Measurements from ENCODE around the gene MRPL53.

Gene MRPL53

DNA sequence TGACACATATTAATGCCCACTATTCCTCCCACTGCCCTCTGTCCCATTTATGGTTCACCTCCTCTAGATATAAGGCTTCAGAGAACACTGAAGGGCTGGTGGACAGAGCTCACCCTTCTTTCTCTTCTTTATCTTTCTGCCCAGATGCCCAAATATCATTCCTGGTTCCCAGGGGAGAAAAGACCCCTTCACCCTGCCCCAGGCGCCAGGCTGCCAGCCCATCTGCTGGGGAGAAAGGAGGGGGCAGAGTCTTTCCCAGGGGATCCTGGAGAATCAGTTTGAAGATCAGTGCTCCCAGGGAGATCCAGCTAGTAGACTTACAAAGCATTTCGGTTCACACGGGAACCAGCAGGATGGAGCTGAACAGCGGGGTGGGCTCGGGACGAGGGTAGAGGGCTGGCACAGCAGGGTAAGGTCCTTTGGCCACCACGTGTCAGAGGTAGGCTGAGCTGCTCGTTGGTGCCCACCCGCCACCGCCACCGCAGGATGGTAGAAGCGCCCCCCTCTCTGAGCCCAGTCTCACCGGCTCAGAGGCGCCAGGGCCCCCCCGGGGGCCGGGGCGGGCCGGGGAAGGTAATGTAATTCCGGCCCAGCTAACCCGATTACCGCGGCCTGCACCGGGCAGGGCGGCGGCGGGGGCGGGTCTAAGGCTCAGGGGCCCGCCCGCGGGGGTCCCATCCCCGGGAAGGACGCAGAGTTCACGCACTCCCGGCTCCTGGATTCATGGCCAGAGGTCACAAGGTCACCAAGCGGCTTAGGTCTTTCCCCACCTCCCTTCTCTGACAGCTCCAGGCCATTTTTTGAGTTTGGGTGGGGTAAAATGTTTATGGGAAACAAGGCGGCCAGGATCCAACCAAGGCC is 40.5 kb upstream of the MRPL53 start:
- DNase-seq (ENCODE audit: extremely low read depth, low read depth) = no peak
- TF ChIP-seq, protein P1, sequence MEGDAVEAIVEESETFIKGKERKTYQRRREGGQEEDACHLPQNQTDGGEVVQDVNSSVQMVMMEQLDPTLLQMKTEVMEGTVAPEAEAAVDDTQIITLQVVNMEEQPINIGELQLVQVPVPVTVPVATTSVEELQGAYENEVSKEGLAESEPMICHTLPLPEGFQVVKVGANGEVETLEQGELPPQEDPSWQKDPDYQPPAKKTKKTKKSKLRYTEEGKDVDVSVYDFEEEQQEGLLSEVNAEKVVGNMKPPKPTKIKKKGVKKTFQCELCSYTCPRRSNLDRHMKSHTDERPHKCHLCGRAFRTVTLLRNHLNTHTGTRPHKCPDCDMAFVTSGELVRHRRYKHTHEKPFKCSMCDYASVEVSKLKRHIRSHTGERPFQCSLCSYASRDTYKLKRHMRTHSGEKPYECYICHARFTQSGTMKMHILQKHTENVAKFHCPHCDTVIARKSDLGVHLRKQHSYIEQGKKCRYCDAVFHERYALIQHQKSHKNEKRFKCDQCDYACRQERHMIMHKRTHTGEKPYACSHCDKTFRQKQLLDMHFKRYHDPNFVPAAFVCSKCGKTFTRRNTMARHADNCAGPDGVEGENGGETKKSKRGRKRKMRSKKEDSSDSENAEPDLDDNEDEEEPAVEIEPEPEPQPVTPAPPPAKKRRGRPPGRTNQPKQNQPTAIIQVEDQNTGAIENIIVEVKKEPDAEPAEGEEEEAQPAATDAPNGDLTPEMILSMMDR (IDR thresholded peaks at IDR 0.05; ENCODE audit: low read depth, low read length) = no peak

- no peak for DNase-seq (ENCODE audit: extremely low read depth, low read depth)
- TF ChIP-seq, protein P1 (IDR thresholded peaks at IDR 0.05; ENCODE audit: low read depth, low read length) = no peak
Observed at GRCh38 chr2:74511104-74511989, 38.9 kb upstream of the MRPL53 start.

- DNase-seq (ENCODE audit: extremely low read depth, low read depth) = no peak
- TF ChIP-seq, protein P1 (IDR thresholded peaks at IDR 0.05; ENCODE audit: low read depth, low read length) = no peak
Observed at GRCh38 chr2:74510272-74510671, 37.8 kb upstream of the MRPL53 start.

- DNase-seq (ENCODE audit: extremely low read depth, low read depth) = no peak
- TF ChIP-seq, protein P1 (IDR thresholded peaks at IDR 0.05; ENCODE audit: low read depth, low read length) = no peak
Observed at GRCh38 chr2:74507926-74508520, 35.5 kb upstream of the MRPL53 start.

DNA sequence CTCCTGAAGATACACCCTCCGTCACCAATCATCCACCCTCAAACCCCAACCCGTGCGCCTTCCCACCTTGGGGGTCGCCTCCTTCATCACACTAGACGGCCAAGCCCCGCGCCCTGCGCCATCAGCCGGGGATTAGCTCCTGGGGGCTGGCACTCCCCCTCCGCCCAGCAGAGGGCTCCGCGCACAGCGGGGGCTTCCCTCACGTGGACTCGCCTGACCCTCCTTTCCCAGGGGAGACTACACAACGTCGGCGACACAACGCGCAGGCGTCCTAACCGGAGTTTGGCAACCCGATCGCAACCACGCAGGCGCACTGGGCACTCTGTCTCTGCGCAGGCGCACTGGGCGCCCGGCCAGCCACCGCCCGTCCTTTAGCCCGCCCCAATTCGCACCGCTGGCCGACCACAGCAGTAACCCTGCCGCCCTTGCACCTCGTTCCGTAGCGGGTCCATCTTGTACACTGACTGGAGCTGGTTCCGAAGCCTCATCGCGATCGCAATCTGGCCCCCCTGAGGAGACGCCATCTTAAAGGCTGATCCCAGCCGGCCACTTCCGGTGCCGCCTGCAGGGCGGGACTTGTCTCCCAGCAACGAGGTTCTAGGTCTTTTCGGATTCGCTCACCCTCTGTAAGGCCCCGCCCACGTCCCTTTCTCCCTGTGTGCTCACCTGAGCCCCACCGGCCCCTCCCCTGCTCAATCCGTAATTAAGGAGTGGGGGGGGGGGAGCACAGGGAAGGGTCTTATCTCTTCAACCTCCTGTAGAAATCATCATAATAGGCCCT is 34.9 kb upstream of the MRPL53 start, which contains the start of gene PCGF1:
Gene PCGF1 (minus strand): TSS at position 551 of the 781 bp plus-strand sequence. CDS start 27 bp downstream, at position 524.
- TF ChIP-seq, protein P1 (IDR thresholded peaks at IDR 0.05; ENCODE audit: low read depth, low read length) = peak; percentile 44
- peak; percentile 97 for DNase-seq (ENCODE audit: extremely low read depth, low read depth)

DNA sequence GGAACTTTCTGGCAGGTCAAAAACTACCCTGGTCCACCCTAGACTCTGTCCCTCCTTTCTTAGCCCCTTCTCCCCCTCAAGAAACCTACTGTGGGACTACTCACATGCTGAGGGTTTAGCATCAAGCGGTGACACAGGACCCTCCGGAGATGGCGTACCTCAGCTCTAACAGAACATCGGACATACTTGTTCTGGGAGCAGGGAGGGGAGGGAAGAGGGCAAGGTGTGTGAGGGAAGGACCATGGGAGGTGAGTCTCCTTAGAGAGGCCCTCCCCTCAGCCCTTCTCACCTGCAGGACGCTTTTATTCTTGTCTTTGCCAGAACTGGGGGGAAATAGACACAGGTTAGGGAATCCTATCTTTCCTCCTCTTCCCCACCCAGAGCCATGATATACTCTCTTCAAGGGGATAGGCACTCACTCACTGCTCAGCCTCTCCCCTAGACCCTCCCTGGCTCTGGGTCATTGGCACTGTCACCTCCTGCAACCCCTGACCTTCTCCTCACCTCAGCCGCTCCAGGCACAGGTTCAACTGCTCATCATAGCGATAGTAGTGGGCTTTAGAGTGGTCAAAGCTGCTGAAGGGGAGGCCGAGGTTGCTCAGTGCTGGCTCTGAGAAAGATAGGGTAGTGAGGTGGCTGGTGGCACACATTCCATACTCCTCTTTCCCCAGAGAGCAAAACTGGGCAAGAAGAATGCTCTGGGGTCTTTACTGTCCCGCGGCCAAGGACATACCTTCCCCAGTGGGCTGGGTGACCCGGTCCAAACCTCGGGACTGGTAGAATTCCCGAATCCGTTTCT is 33.2 kb upstream of the MRPL53 start:
- DNase-seq (ENCODE audit: extremely low read depth, low read depth) = no peak
- TF ChIP-seq, protein P1 (IDR thresholded peaks at IDR 0.05; ENCODE audit: low read depth, low read length) = no peak

Measured in AG09319 (cell line).